ENCODE results near the gene RNASE7.

DNA sequence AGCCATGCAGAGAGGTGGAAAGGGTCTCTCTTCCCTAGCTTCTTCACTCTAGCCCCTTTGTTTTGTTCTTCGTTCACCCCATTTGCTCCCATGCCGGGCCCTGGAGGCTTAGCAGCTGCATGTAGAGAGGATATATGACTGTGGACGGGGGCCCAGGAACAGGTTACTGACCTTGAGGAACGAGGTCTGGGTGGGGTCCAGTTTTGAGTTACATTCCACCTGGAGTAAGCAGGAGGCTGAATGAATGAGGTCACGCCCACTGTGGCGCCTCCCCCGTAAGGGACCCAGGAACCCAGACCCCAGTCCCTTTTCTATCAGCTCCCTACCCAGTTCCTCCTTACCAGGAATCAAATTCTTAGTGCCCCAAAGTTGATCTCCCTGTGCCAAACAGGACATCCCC is 23.9 kb upstream of the RNASE7 start:
- no peak for TF ChIP-seq CTCF (conservative IDR thresholded peaks at IDR 0.05; ENCODE audit: low read depth, low read length)
- TF ChIP-seq EZH2 (IDR thresholded peaks at IDR 0.05; ENCODE audit: low read length, unreplicated experiment) = no peak
